ENCODE measurements around the gene C1orf167. TPM values are rescaled to one million over a fixed set of nuclear protein-coding genes. Genes with fewer than 3 reads are reported as not detected.

C1orf167 gene
- total and polyA plus RNA-seq, 2 of the 13 experiments (the other 11 are each of a cell fraction or from before 2014, with no cell fraction given): not detected

- TF ChIP-seq GABPB1 (CRISPR knock-in tag; IDR thresholded peaks at IDR 0.05): peak; percentile 80
- no peak for TF ChIP-seq ZBTB46 (CRISPR knock-in tag; IDR thresholded peaks at IDR 0.05; ENCODE audit: borderline replicate concordance)
- no peak for TF ChIP-seq YY1 (IDR thresholded peaks at IDR 0.05; ENCODE audit: insufficient read depth, insufficient replicate concordance, low read depth, low read length)
- no peak for TF ChIP-seq ZNF75D (CRISPR knock-in tag; IDR thresholded peaks at IDR 0.05; ENCODE audit: borderline replicate concordance)
- no peak for TF ChIP-seq ZNF775 (CRISPR knock-in tag; IDR thresholded peaks at IDR 0.05; ENCODE audit: borderline replicate concordance)
- no peak for TF ChIP-seq SAFB2 (CRISPR knock-in tag; IDR thresholded peaks at IDR 0.05; ENCODE audit: borderline replicate concordance, low read depth)
- TF ChIP-seq ZNF691 (CRISPR knock-in tag; IDR thresholded peaks at IDR 0.05; ENCODE audit: borderline replicate concordance, low read depth): no peak
- peak; percentile 98 for TF ChIP-seq NR2C2 (CRISPR knock-in tag; IDR thresholded peaks at IDR 0.05; ENCODE audit: borderline replicate concordance)
- TF ChIP-seq ZNF205 (CRISPR knock-in tag; IDR thresholded peaks at IDR 0.05): no peak
- TF ChIP-seq CAMTA2 (CRISPR knock-in tag; IDR thresholded peaks at IDR 0.05; ENCODE audit: borderline replicate concordance): no peak
- no peak for TF ChIP-seq ZNF34 (CRISPR knock-in tag; IDR thresholded peaks at IDR 0.05; ENCODE audit: borderline replicate concordance)
- TF ChIP-seq PBX3 (CRISPR knock-in tag; IDR thresholded peaks at IDR 0.05; ENCODE audit: borderline replicate concordance): no peak
- no peak for TF ChIP-seq NFKB2 (CRISPR knock-in tag; IDR thresholded peaks at IDR 0.05; ENCODE audit: borderline replicate concordance)
- TF ChIP-seq GATAD2A (CRISPR knock-in tag; IDR thresholded peaks at IDR 0.05): no peak
- no peak for TF ChIP-seq ZNF788 (CRISPR knock-in tag; IDR thresholded peaks at IDR 0.05; ENCODE audit: borderline replicate concordance)
- TF ChIP-seq ZSCAN25 (CRISPR knock-in tag; IDR thresholded peaks at IDR 0.05): no peak; the same call in 1 of the 2 replicates
- TF ChIP-seq SETDB1 (CRISPR knock-in tag; IDR thresholded peaks at IDR 0.05; ENCODE audit: borderline replicate concordance): no peak
- TF ChIP-seq IKZF1 (IDR thresholded peaks at IDR 0.05): no peak
- TF ChIP-seq THRA (CRISPR knock-in tag; IDR thresholded peaks at IDR 0.05; ENCODE audit: borderline replicate concordance): no peak
- TF ChIP-seq ZNF124 (CRISPR knock-in tag; IDR thresholded peaks at IDR 0.05): no peak
- TF ChIP-seq TOPORS (CRISPR knock-in tag; IDR thresholded peaks at IDR 0.05): no peak
- TF ChIP-seq TCF7L2 (IDR thresholded peaks at IDR 0.05; ENCODE audit: low read depth, low read length): no peak
- TF ChIP-seq ZNF543 (CRISPR knock-in tag; IDR thresholded peaks at IDR 0.05): no peak
- no peak for TF ChIP-seq MAX (IDR thresholded peaks at IDR 0.05)
- TF ChIP-seq PHF8 (CRISPR knock-in tag; IDR thresholded peaks at IDR 0.05): no peak
- TF ChIP-seq RARA (CRISPR knock-in tag; IDR thresholded peaks at IDR 0.05): no peak
- peak; percentile 64 for TF ChIP-seq KAT8 (CRISPR knock-in tag; IDR thresholded peaks at IDR 0.05)
- no peak for TF ChIP-seq EED (CRISPR knock-in tag; IDR thresholded peaks at IDR 0.05)
Measured at GRCh38 chr1:11802616-11802972, 40.6 kb downstream of the C1orf167 start (continued).

Measured in HepG2 (cell line).